Embryonic facial prominence (tissue), 1 donor: ENCODE results near the gene THSD4.

ENCODE experiments used
- DNase-seq: peaks from one replicate; pipeline ENCODE4 v3.0.0-alpha.2; 2016; ENCODE audit errors: extremely low spot score

Gene THSD4

DNA sequence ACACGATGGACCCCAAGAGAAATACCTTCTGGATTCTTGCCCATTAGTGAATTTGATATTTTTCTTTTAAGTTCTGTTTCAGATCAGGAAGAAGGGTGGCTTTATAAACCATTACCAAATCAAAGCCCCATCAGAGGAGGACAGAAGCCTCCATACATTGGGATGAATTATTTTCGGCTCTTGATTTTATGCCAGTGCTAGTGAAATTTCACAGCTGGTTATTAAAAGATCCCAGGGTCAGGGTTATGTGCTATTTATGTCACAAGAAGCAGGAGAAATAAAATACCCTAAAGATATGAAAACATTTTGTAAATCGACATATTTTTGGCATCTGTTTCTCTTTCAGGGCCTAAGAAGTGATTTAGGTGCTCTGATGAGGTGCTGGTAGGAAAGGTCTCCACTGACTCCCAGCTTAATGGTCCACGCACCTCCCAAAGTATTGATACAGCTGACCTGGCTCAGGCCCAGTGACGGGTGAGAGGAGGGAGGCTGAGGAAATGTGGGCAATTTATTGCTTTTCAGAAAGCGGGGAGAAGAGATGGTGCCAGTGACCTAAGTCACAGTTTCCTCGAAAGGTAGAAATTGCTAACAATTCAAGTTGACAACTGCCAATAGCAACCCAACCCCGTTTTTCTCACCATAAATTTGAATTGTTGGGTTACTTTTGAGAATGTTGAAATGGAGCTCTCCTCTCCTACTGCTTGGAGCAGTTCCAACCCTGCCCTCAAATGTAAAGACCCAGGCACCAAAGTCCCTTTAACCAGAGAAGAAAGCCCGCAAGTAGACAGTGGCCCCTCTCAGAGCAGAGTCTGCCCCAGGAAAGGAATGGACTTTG lies 379.5 kb downstream of the THSD4 start:
- no peak for DNase-seq

DNA sequence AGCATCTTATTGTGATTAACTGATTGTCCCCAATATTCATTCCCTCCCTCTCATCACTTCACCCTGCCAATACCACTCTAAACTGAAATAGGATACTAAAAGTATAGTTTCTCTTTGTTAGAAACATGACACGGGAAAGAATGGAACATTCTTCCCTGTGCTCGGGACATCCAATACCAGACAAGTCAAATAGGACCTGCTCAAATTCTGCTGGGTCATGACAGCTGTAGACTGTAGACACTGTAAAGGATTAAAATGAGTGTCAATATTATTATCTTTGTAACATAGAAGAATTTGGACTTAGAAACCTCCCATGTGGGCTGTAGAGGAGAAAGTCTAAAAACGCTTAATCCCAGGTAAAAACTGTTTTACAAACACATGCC lies 380.1 kb downstream of the THSD4 start:
- DNase-seq, result no peak

DNA sequence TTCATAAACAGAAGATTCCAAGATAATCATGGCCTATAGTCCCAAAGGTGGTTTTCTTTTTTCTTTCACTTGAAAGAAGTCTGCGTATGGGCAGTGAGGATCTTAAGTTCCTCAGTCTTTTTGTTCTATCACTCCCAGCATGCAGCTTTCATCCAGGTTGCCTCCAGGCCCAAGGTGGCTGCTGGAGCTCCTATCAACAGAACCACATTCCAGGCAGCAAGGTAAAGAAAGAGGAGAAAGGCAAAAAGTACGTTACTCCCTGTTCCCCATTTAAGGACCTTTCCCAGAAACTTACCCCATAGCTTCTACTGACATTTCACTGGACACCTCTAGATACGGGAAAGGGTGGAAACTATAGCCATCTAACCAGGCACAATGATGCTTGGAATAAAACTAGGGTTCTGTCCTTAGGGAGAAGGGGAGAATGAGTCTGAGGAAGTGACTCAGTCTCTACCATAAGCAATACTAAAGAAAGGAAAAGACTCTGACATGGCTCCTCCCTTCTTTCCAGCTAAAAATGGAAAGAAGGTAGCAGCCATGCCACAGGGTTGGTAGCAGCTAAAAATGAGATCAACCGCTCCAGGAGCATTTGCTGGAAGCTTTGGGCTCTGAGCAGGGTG lies 381.2 kb downstream of the THSD4 start:
- DNase-seq, result no peak

GRCh38 chr15:71501344-71502076 lies 386.2 kb downstream of the THSD4 start:
- DNase-seq, result no peak

GRCh38 chr15:71502077-71502432 lies 386.8 kb downstream of the THSD4 start:
- DNase-seq, result no peak

DNA sequence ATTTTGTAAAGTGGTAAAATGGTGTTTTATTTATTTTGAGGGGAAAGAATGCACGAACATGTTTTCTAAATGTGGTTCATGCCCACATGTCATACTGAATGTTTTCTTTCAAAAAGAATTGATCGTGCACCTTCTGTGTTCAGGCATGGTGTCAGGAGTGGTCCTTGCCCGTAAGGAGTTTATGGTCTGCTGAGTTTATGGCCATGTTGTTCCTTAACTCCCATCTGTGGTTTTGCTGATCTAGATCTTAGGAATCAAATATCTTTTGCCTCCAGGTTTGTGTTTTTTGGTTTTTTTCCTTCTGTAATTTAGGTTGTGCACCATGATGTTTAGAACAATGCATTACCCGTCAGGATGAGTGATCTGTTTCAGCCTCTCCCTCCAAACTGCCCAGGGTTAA lies 390.7 kb downstream of the THSD4 start:
- DNase-seq, result no peak

DNA sequence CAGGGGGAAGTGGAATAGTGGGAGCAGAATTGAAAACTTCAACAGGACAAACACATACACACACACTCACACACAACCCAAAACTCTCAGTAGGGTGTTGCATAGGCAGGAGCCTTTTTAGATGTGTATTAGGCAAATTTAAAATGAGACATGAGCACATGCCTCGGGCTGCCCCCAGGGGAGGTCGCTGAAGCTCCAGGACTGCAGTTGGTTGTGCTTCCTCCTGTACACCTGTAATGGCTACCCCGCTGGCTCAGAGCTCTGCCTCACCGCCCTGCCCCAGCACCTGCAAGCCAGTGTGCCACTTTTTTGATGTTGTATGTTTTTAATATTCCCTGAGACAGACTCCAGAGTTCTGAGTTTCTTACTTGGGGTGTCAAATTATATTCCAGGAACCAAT lies 391.7 kb downstream of the THSD4 start:
- DNase-seq, result no peak

- DNase-seq, result no peak
Measured at GRCh38 chr15:71508081-71508682, 392.9 kb downstream of the THSD4 start.

DNA sequence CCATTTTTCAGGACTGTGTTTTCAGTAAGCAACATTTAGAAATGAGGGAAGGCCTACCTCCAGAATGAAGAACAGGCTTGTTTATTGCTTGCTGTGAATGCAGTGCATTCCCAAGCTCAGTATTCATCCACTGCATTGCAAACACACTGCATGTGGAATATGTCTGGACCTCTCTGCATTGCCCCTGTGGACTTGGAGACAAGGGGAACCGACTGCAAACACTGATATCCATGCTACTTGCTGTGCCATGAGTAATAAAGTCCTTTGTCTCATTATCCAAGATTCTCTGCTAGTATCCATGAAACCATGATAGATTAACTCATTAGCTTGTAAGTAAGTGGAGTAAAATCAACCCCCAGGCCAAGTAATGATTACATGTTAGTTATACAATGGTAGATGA lies 393.9 kb downstream of the THSD4 start:
- DNase-seq, result no peak

GRCh38 chr15:71510763-71511162 lies 395.5 kb downstream of the THSD4 start:
- no peak for DNase-seq

DNA sequence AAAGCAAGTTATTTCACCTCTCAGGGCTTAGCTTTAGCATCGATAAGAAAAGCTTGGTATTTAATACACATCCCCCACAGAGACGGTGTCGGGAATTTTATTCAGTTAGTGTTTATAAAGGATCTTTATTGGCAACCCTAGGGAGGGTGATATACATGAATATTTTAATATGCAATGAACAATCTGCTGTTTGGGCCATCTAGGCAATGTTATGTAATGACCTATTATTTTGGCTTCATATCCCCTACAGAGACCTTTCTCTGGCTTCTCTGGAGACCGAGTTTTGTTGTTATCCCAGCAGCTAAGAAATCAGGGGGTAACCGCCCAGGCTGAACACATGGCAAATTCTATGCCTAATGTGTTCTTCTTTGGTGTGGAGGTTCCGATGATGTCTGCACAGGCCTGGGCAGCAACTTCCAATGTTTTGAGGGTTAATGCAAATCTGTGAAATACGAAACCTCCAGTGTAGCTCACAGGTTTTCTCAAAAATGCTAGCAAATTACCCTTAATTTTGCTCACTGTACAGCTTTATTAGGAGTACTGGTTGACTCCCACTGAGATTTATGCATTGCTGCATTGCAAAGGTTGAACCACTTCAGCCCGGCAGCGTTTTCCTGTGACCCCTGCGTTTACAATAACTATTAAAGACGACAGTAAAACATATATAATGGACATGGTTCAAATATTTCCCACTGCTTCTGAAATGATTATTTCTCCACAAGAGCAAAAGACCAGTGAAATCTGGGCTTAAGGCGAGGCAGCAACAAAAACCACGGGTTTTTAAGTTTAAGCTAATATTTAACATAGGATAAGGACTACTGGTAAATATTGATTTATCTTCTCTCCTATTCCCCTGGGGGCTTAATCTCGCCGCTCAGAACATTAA lies 396.8 kb downstream of the THSD4 start:
- no peak for DNase-seq

DNA sequence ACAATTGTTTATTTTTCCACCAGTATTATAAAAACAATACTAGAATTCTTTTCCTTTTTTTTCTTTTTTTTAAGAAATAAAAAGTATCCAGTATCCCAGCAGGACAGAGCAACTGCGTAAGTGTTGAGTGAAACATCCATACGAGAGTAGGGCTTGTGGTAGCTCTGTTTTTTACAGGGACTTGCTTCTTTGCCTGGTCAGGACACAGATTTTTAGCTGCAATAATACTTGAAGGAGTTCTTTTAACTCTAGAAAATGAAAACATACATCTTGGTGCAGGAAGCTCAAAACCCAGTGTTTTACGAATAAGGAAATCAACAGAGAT lies 397.4 kb downstream of the THSD4 start:
- DNase-seq, result no peak

DNA sequence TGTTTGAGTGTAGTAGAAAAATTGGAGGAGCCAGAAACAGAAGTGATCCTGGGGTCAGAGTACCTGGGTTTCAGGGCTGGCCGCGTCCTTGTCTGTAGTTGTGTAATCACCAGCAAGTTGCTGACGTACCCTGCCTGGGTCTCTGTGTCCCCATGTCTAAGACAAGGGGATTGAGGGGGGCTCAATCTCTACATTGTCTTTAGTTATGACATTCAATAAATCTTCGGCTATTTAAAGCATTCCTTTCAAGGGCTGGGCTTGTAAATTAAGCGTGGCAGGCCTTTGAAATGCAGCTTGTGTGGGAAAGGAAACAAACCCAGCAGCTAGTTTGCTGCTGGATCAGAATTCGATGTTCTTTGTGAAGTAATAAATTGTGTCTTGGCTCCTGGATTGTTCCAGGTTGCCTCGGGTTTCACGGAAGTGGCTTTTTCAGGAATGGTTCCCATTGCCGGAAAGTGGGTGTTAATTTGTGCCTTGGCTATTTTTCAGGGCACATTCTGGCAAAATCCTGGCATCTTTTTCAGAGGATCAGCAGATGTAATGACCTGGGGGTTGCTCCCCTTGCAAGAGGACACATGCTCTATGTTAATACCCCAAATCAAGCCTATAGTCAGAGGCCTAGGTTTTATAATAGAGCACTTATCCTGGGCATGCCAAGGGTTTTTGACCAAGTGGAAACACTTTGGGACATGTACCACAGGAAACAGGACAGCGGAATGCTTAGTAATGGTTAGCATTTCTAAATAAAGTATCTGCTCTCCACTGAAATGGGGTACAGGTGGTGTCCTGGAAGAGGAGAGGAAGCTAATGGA lies 400.3 kb downstream of the THSD4 start:
- no peak for DNase-seq

DNA sequence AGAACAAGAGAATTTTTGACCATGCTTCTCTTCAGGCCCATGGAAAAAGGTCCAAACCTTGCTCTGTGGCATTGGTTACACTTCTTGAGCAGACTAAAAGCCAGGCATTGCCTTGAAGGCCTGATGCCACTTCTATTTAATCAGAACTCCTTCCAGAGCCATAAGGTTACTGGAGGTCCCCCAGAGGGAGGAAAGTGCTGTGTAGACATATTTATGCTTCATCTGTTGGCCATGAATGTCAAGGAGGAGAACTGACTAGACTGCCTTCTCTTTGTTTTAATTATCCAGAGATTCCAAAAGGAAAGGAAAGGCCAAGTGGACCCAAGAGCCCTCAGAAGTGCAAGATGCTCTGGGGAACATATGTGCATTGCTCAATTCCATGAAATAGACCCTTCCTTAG lies 402.5 kb downstream of the THSD4 start:
- no peak for DNase-seq

DNA sequence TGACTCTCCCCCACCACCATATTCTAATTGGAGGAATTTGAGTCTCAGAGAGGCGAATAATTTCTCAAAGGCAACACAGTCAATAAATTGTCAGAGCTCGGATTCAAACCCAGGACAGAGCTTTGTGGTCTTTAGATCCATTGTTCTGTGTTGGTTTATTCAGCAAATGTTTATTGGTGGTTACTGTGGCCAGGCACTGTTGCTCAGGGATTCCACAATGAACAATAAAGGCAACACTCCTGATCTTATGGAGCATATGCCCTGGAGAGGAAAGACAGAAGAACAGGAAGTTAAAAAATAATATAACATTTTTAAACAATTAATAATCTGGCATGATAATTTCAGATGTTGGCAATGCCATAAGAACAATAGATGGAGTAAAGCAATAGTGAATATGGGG lies 403.4 kb downstream of the THSD4 start:
- DNase-seq, result no peak

DNA sequence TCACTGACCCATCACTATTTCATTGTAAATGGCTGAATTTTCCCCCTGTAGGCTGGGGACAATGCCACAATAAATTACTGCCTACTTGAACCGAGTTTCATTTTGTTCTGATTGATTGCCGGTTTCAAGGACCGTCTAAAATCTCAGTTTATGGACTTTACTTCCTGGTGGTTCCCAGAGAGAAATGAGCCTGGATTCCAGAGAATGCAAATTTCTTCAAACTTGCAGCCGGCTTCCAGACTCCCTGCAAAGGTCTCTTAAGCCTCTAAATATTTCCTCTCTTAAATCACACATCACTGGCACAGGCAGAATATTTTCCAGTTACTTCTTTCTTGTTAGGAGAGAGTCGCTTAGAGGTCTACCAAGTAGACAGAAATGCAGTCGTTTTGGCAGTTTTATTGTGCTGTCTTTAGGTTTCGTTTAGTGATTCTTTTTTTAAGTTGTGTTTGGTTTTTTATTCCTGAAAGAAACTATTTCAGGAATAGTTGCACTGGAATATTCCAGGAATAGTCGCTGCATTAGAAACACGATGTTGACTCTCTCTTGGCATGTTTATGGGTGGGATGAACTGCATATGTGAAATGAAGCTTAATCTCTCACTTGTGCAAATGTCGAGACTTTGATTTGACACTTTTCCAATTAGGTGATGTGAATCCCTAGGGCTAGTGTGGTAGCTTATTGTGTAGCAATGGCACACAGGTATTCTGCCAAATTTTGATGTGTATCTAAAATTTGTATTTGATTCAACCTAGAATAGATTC lies 411.0 kb downstream of the THSD4 start:
- DNase-seq, result peak; percentile 55

DNA sequence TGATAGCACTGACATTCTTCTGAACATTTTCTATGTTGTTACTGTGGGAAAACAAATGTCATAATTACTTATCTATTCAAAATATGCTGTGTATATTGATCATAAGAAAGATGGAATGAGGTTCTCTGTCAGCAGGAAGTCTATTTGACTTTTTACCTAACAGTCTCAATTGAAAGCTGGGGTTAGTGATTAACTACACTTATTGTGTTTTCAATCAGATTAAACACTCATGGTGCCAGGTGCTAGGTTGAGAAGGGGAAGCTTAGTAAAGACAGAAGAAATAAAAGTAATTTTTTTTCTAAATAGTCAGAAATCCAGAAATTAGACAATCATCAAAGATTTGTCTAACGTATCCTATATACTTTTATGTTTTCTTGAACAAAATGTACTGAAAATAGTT lies 414.1 kb downstream of the THSD4 start:
- DNase-seq, result no peak

DNA sequence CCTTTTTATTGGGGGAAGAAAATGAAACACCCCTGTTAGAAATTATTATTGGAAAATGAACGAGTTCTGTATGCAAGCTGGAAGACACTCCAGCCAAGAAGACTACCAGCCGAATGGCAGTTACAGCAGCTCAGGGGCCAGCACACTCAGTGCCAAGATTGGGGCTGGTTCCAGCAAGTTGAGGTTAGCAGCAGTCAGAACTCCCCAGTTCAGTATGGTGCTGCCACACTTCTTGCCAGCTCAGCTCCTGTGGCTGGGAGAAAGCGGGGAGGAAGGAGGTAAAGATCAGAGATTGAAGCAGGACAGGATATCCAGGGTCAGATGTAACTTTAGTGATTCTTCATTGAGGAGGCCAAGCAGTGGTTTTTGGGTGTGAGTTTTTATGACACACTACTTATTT lies 414.8 kb downstream of the THSD4 start:
- no peak for DNase-seq

DNA sequence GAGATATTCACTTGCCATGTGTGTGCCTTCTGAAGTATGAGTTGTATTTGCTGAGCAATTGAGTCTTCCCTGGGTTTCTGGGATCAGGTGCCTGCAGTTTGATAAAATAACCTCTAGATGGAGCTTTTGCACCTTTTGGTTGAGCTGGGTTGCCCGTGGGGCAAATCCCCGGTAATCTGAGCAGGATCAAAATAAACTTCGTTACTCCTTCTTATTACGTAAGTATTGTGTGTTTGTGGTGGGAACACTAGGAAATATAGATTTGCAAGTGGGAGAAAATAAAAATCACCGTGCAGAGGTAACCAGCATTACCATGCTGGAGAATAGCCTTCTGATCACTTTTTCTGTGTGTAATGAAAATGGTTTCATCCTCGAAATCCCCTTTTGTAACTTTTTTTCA lies 417.7 kb downstream of the THSD4 start:
- no peak for DNase-seq

- no peak for DNase-seq
Measured at GRCh38 chr15:71538181-71538580, 422.9 kb downstream of the THSD4 start.
